K562 (cell line): ENCODE results near the gene PGD. TPM values are rescaled to one million over a fixed set of nuclear protein-coding genes. Genes with fewer than 3 reads are reported as not detected.

ENCODE experiments used
- AFF1 ChIP-seq, 2 experiments: fragments of 450-650 bp; IDR thresholded peaks; 2 replicates each; pipeline ENCODE4 v1.6.1; 2018; ENCODE audit warnings: mild to moderate bottlenecking in 2 of 2, low read depth in 1 of 2; ENCODE audit not compliant: partially characterized antibody in 2 of 2
- ATF6 ChIP-seq: sonication (generic); formaldehyde crosslinking; IDR thresholded peaks from 2 replicates; pipeline ENCODE4 v1.4.0; 2020; ENCODE audit warnings: mild to moderate bottlenecking, missing genetic modification reagents
- BRF1 ChIP-seq: IDR thresholded peaks from 3 replicates; pipeline ENCODE4 v1.6.1; 2011; ENCODE audit warnings: borderline replicate concordance, mild to moderate bottlenecking; ENCODE audit not compliant: insufficient read length; ENCODE audit errors: extremely low read depth
- CEBPZ ChIP-seq: fragments of 150-350 bp; IDR thresholded peaks from 2 replicates; pipeline ENCODE4 v1.6.1; 2014; ENCODE audit warnings: low read depth, mild to moderate bottlenecking, low read length, borderline replicate concordance
- FUS ChIP-seq: fragments of 200-400 bp; formaldehyde crosslinking; optimal IDR thresholded peaks from 2 replicates; pipeline ENCODE3; 2017; ENCODE audit warnings: low read depth, low read length
- HMGN3 ChIP-seq: IDR thresholded peaks from 2 replicates; pipeline ENCODE4 v1.6.1; 2011; ENCODE audit warnings: borderline replicate concordance, low read depth, mild to moderate bottlenecking, mixed read lengths, low read length; ENCODE audit not compliant: insufficient read length; ENCODE audit errors: extremely low read depth
- KAT8 ChIP-seq: fragments of 450-650 bp; IDR thresholded peaks from 2 replicates; pipeline ENCODE4 v1.6.1; 2016; ENCODE audit warnings: low read depth, mild to moderate bottlenecking
- NCOR1 ChIP-seq: fragments of 450-650 bp; IDR thresholded peaks from 2 replicates; pipeline ENCODE4 v1.6.1; 2016; ENCODE audit warnings: mild to moderate bottlenecking, moderate library complexity
- NFXL1 ChIP-seq: fragments of 450-650 bp; formaldehyde crosslinking; IDR thresholded peaks from 2 replicates; pipeline ENCODE4 v1.4.0; 2021; ENCODE audit warnings: mild to moderate bottlenecking
- PATZ1 ChIP-seq: fragments of 250-450 bp; sonication (Bioruptor Pico); IDR thresholded peaks from 2 replicates; pipeline ENCODE4 v1.5.0; 2020; ENCODE audit warnings: mild to moderate bottlenecking, borderline replicate concordance
- PHB2 ChIP-seq: fragments of 450-650 bp; IDR thresholded peaks from 2 replicates; pipeline ENCODE4 v1.6.1; 2017; ENCODE audit warnings: low read depth
- POLR2B ChIP-seq: fragments of 450-650 bp; IDR thresholded peaks from 2 replicates; pipeline ENCODE4 v1.6.1; 2018; ENCODE audit warnings: low read depth; ENCODE audit not compliant: partially characterized antibody
- PRMT5 ChIP-seq: sonication (generic); formaldehyde crosslinking; IDR thresholded peaks from 2 replicates; pipeline ENCODE4 v1.5.0; 2020; ENCODE audit warnings: missing genetic modification reagents
- ZZZ3 ChIP-seq: fragments of 450-650 bp; IDR thresholded peaks from 2 replicates; pipeline ENCODE4 v1.6.1; 2016; ENCODE audit warnings: antibody characterized with exemption, mild to moderate bottlenecking, moderate library complexity
- polyA plus RNA-seq, 8 experiments: library from polyadenylated mRNA; depleted of rRNA in 4 of 8; stranded (reverse) in 5 of 8; unstranded in 3 of 8; fragments of >200 nt; fragmentation: Nextera tagmentation in 2 of 8; fragmentation: Illumina TruSeq in 1 of 8; extraction: Ambion mirVana in 2 of 8; extraction: Trizol in 1 of 8; gene quantifications; 2 replicates each; pipeline versions ENCODE4 v1.2.1 to v1.2.3, GENCODE V29; 2011 to 2014; ENCODE audit warnings: inconsistent platforms in 1 of 8, missing spikeins in 1 of 8
- total RNA-seq, 7 experiments: library from RNA; depleted of rRNA in 6 of 7; stranded (reverse); fragments of >200 nt in 6 of 7; fragmentation: Illumina TruSeq in 2 of 7; extraction: Trizol in 2 of 7; gene quantifications; 2 replicates each; pipeline versions ENCODE4 v1.2.1 to v1.2.3, GENCODE V29; 2011 to 2021; ENCODE audit warnings: low replicate concordance in 1 of 7

PGD gene
- total and polyA plus RNA-seq, 9 of the 15 experiments (the other 6 are each of a cell fraction or from before 2014, with no cell fraction given), result 177 to 542 (median 270) TPM

- TF ChIP-seq POLR2B (peak; percentile 94), KAT8 (no peak), ATF6 (CRISPR knock-in tag) (0 out of 2 replicates have a peak, but pooled peaks have one; percentile 17), NCOR1 (no peak), PHB2 (no peak), NFXL1 (CRISPR knock-in tag) (no peak), PRMT5 (CRISPR knock-in tag) (peak; percentile 75; the same call in 1 of the 2 replicates), PATZ1 (CRISPR knock-in tag) (no peak), HMGN3 (peak; percentile 92), FUS (no peak), ZZZ3 (no peak), CEBPZ (peak; percentile 75), BRF1 (no peak), AFF1 (IDR thresholded peaks at IDR 0.05; ENCODE audit: low read depth in 1 of 2, partially characterized antibody in 2 of 2) (no peak)
Observed at GRCh38 chr1:10398734-10399443, at the start of gene PGD (continued).
